Common myeloid progenitor, CD34-positive (primary cell): ENCODE data around the gene ADAM21.
A peak's percentile ranks its signal among the peaks of the same experiment; 100 is the strongest.
"Not testable (repeated sequence)": the region's sequence is repeated elsewhere in the genome, so short reads cannot be mapped to it uniquely, and the experiment has no call there.

Experiments used
- CTCF ChIA-PET: fragments of 350-600 bp; sonication (Branson Sonifier 250); formaldehyde crosslinking; loops from one replicate; lab custom pipeline; 2021; ENCODE audit warnings: antibody characterized with exemption; lab: Charles Lee
- POLR2A ChIA-PET: fragments of 350-600 bp; sonication (Branson Sonifier 250); formaldehyde crosslinking; loops from one replicate; lab custom pipeline; 2021; ENCODE audit warnings: antibody characterized with exemption; lab: Charles Lee
- DNase-seq, 3 donors: peaks; one replicate each; pipeline versions ENCODE4 v3.0.0 to v3.0.0-alpha.2; 2013
- H3K27ac ChIP-seq, 2 experiments: 1 replicate in 1 of 2; 2 replicates in 1 of 2; pipeline ENCODE4 v1.7.0; 2013; ENCODE audit warnings: inconsistent platforms in 2 of 2, low read length in 2 of 2, mild to moderate bottlenecking in 2 of 2, low read depth in 1 of 2, moderate library complexity in 1 of 2; ENCODE audit not compliant: severe bottlenecking in 2 of 2, insufficient read depth in 1 of 2, poor library complexity in 1 of 2
- H3K27me3 ChIP-seq, 5 experiments: replicated peaks in 2 of 5; 1 replicate in 3 of 5; 2 replicates in 2 of 5; pipeline versions ENCODE4 v1.6.1 to v1.7.0; 2013; ENCODE audit warnings: low read length in 4 of 5, mild to moderate bottlenecking in 2 of 5, moderate library complexity in 2 of 5, inconsistent platforms in 1 of 5; ENCODE audit not compliant: insufficient read depth in 5 of 5, control insufficient read depth in 4 of 5
- H3K36me3 ChIP-seq, 4 experiments: 1 replicate in 2 of 4; 2 replicates in 2 of 4; pipeline versions ENCODE4 v1.6.1 to v1.7.0; 2013; ENCODE audit warnings: low read length in 3 of 4, control low read depth in 1 of 4, mild to moderate bottlenecking in 1 of 4; ENCODE audit not compliant: control insufficient read depth in 4 of 4, insufficient read depth in 4 of 4
- H3K4me1 ChIP-seq, 4 experiments: 1 replicate in 3 of 4; 2 replicates in 1 of 4; pipeline versions ENCODE4 v1.6.1 to v1.7.1; 2013; ENCODE audit warnings: low read length in 3 of 4, mild to moderate bottlenecking in 3 of 4, control low read depth in 1 of 4, inconsistent platforms in 1 of 4, moderate library complexity in 1 of 4; ENCODE audit not compliant: control insufficient read depth in 4 of 4, insufficient read depth in 4 of 4; ENCODE audit errors: control extremely low read depth in 1 of 4
- H3K4me3 ChIP-seq, 7 experiments: 1 replicate in 4 of 7; 2 replicates in 3 of 7; pipeline versions ENCODE4 v1.5.1 to v1.7.0; 2013; ENCODE audit warnings: mild to moderate bottlenecking in 7 of 7, low read length in 6 of 7, moderate library complexity in 6 of 7, inconsistent platforms in 2 of 7, low read depth in 2 of 7, control low read depth in 1 of 7; ENCODE audit not compliant: insufficient read depth in 4 of 7, control insufficient read depth in 1 of 7; ENCODE audit errors: extremely low read depth in 1 of 7
- H3K9me3 ChIP-seq, 5 experiments: 1 replicate in 4 of 5; 2 replicates in 1 of 5; pipeline versions ENCODE4 v1.6.1 to v1.7.1; 2013; ENCODE audit warnings: low read length in 4 of 5, mild to moderate bottlenecking in 2 of 5, inconsistent platforms in 1 of 5, low read depth in 1 of 5, moderate library complexity in 1 of 5; ENCODE audit not compliant: control insufficient read depth in 4 of 5, insufficient read depth in 2 of 5; ENCODE audit errors: control extremely low read depth in 1 of 5
- WGBS: methylation state at CpG from one replicate; pipeline ENCODE4 v1.1.5; 2013; ENCODE audit not compliant: insufficient coverage; 5-methylcytosine and 5-hydroxymethylcytosine counted together

Gene ADAM21

GRCh38 chr14:70419270-70419931 lies 32.6 kb upstream of the ADAM21 start:
- H3K27me3 ChIP-seq, H3K4me3 ChIP-seq, H3K27ac ChIP-seq, H3K9me3 ChIP-seq, POLR2A ChIA-PET, H3K4me1 ChIP-seq, CTCF ChIA-PET, H3K36me3 ChIP-seq: not testable (repeated sequence)
- 80% methylated on average over 1 of the region's 4 CpGs for WGBS
- DNase-seq = peak in 1 of 3 donors; percentile 5

- Histone ChIP-seq H3K36me3 (no peaks in the 10 kb centered on the region), H3K27me3 (no peaks in the 10 kb centered on the region), H3K27ac (no peak overlapping the region), H3K4me3 (no peak overlapping the region), H3K9me3 (no peaks in the 10 kb centered on the region), H3K4me1 (peaks cover 0 to 6% (median 3%) of the 10 kb centered on the region in 4 experiments)
- ChIA-PET CTCF (no interaction called here), POLR2A (no interaction called here)
- no peak for DNase-seq
- WGBS = no CpG with 5 or more reads among the region's 2 CpGs
These were observed 29.4 kb upstream of the ADAM21 start for GRCh38 chr14:70422538-70422937.

- H3K27ac ChIP-seq = no peak overlapping the region
- peaks cover 0 to 4% (median 0%) of the 10 kb centered on the region in 5 experiments for H3K9me3 ChIP-seq
- ChIA-PET CTCF (no interaction called here), POLR2A (interaction anchor here (0.6 kb wide), 1 partner anchor 13 kb away, joined by 3 read pairs; no protein-coding TSS in a partner anchor)
- H3K4me3 ChIP-seq = no peak overlapping the region
- 0% methylated on average over 1 of the region's 1 CpG for WGBS
- H3K27me3 ChIP-seq = no peaks in the 10 kb centered on the region
- H3K36me3 ChIP-seq = no peaks in the 10 kb centered on the region
- peaks cover 0 to 6% (median 3%) of the 10 kb centered on the region in 4 experiments for H3K4me1 ChIP-seq
- peak; percentile 68 to 91 (median 91) for DNase-seq
These were observed 26.6 kb upstream of the ADAM21 start for GRCh38 chr14:70425354-70425753.

GRCh38 chr14:70426555-70426954 lies 25.4 kb upstream of the ADAM21 start:
- H3K36me3 ChIP-seq, CTCF ChIA-PET, POLR2A ChIA-PET, DNase-seq, H3K27me3 ChIP-seq, H3K4me3 ChIP-seq, H3K4me1 ChIP-seq, H3K27ac ChIP-seq: not testable (repeated sequence)
- 100% methylated on average over 1 of the region's 4 CpGs for WGBS
- peaks cover 0 to 11% (median 3%) of the 10 kb centered on the region in 5 experiments for H3K9me3 ChIP-seq

- 83% methylated on average over 2 of the region's 4 CpGs for WGBS
- DNase-seq = no peak
- Histone ChIP-seq H3K4me3 (no peak overlapping the region), H3K4me1 (no peaks in the 10 kb centered on the region), H3K27me3 (no peaks in the 10 kb centered on the region), H3K36me3 (no peaks in the 10 kb centered on the region), H3K9me3 (peaks cover 3 to 43% (median 14%) of the 10 kb centered on the region in 5 experiments), H3K27ac (no peak overlapping the region)
- ChIA-PET POLR2A (no interaction called here), CTCF (no interaction called here)
These were observed 15.1 kb upstream of the ADAM21 start for GRCh38 chr14:70436867-70437266.

- 96% methylated on average over 3 of the region's 3 CpGs for WGBS
- ChIA-PET CTCF (no interaction called here), POLR2A (no interaction called here)
- Histone ChIP-seq H3K4me3 (no peak overlapping the region), H3K9me3 (peaks cover 3 to 64% (median 33%) of the 10 kb centered on the region in 5 experiments), H3K36me3 (no peaks in the 10 kb centered on the region), H3K27ac (no peak overlapping the region), H3K4me1 (no peaks in the 10 kb centered on the region), H3K27me3 (no peaks in the 10 kb centered on the region)
- DNase-seq = no peak
These were observed 10.3 kb upstream of the ADAM21 start for GRCh38 chr14:70441641-70442040.

- POLR2A ChIA-PET = no interaction called here
- peaks cover 3 to 61% (median 35%) of the 10 kb centered on the region in 5 experiments for H3K9me3 ChIP-seq
- no peaks in the 10 kb centered on the region for H3K36me3 ChIP-seq
- H3K4me3 ChIP-seq = no peak overlapping the region
- WGBS = 100% methylated on average over 2 of the region's 4 CpGs
- no peaks in the 10 kb centered on the region for H3K27me3 ChIP-seq
- H3K27ac ChIP-seq = no peak overlapping the region
- H3K4me1 ChIP-seq = no peaks in the 10 kb centered on the region
- CTCF ChIA-PET = no interaction called here
- no peak for DNase-seq
These were observed 9.2 kb upstream of the ADAM21 start for GRCh38 chr14:70442750-70443149.
